T-helper 9 cell (primary cell): Measurements from ENCODE around the gene ASIC3.
"Not testable (repeated sequence)": the region's sequence is repeated elsewhere in the genome, so short reads cannot be mapped to it uniquely, and the experiment has no call there.

Experiments
- DNase-seq: peaks from one replicate; pipeline ENCODE4 v3.0.0-alpha.2; 2020

Gene ASIC3

DNA sequence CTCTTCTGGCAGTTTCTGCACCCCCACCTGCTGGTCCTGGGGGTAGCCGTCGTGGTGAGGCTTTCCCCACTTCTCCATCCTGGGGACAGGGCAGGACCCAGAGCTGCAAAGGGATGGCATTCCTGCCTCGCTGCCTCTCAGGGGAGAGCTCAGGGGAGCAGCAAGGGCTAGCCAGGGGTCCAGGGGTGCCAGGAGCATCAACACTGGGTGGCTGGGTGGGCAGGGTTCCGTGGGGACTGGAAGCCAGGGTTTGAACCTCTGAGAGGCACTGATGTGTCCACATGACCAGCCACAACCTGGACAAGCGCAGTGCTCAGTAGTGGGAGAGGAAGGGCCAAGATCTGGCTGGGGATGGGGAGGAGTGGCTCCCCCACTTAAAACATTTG, 14.5 kb upstream of the ASIC3 start:
- DNase-seq, result no peak

GRCh38 chr7:151034312-151035025, 13.9 kb upstream of the ASIC3 start:
- no peak for DNase-seq

DNA sequence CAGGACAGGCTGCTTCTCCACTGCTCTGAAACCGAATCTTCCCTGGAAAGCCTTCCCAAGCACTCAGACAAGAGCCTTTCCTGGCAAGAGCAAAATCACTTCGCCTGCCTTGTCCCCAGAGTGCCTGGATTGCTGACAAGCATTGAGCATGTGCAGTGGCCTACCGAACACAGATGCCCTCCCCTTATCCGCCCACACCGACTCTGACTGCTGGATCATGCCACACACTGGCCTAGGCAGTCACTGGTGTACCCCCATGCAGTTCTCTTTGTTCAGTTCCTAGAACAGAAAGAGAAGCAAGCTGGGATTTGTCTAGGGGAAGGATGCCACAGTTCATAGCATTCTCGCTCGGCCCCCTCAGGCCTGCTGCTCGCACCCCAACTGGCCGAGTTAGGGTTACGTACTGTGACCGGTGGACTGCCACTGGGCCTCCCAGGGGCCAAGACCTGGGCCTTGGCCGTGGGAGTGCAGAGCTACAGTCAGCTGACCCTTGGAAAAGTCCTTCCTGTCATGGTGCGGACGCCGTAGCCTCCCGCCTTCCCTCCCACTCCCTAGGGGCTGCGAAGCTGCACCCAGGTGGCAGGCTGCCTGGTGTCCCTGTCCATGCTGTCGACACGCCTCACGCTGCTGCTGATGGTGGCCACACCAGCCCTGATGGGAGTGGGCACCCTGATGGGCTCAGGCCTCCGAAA, 13.2 kb upstream of the ASIC3 start:
- no peak for DNase-seq

DNA sequence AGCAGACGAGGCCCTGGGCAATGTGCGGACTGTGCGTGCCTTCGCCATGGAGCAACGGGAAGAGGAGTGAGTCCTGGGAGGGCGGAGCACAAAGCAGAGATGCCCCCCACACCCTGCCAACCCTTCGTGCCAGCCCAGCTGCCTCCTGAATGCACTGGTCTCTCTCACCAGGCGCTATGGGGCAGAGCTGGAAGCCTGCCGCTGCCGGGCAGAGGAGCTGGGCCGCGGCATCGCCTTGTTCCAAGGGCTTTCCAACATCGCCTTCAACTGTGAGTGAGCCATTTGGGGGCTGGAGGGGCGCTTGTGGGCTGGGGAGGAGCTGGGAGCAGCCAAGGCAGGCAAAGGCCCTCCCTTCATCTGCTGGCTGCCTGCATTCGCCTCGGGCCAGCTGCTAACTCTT, 12.4 kb upstream of the ASIC3 start:
- DNase-seq, result no peak

GRCh38 chr7:151038951-151039849, 9.1 kb upstream of the ASIC3 start:
- DNase-seq, result peak; percentile 20

DNA sequence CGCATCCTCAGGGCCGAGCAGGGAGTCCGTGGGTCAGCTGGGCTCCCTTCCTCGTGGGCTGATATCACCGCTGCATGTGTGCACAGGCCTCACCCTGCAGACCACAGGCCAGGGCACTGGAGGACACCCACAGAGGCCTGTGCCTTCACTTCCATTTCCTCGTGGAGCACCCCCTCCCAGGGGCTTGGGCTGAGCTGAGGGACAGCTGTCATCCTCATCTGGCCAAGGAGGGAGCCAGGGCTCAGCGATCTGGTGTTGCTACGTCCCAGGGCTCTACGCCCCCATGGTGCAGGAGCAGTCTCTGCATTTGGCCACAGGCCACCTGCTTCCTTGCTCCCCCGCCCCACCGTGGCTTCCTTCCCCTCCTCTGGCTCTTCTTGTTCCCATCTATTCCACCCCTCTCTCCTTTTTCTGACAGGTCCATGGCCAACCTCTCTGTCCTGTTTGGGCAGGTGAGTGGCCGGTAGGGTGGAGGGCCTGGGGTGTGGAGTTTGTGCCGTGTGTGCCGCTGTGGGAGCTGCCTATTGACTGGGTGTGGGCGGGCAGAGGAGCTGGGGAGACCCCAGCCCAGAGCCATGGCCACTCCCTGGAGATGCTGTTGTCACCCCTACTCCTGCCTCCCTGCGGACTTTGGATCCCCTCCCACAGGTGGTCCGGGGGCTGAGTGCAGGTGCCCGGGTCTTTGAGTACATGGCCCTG, 8.3 kb upstream of the ASIC3 start:
- no peak for DNase-seq

DNA sequence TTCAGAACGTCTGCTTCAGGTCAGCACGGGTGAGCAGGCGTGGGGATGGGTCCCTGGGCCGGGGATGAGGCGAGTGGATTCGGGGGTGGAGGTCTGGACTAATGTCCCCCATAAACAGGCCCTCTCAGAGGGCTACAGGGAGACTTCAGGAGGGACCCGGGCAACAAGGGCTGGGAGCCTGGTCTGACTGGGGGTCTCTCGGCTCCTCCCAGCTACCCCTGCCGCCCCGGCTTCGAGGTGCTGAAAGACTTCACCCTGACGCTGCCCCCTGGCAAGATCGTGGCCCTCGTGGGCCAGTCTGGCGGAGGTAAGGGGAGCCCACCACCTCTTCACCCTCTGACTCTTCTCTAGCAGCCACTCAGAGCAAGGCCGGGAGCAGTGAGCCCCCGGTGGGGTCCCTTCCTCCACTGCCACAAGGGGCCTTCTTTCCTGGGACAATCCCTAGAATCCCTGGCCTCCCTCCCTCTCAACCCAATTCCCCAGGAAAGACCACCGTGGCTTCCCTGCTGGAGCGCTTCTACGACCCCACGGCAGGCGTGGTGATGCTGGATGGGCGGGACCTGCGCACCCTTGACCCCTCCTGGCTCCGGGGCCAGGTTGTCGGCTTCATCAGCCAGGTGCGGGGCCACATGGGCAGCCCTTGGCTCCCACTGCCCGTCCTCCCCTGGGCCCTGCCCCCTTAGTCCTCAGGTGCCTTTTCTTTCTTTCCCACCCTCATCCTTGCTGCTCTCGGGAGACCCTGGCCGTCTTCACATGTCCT, 7.5 kb upstream of the ASIC3 start:
- DNase-seq, result no peak

- not testable (repeated sequence) for DNase-seq
Observed at GRCh38 chr7:151043449-151043848, 4.9 kb upstream of the ASIC3 start.

DNA sequence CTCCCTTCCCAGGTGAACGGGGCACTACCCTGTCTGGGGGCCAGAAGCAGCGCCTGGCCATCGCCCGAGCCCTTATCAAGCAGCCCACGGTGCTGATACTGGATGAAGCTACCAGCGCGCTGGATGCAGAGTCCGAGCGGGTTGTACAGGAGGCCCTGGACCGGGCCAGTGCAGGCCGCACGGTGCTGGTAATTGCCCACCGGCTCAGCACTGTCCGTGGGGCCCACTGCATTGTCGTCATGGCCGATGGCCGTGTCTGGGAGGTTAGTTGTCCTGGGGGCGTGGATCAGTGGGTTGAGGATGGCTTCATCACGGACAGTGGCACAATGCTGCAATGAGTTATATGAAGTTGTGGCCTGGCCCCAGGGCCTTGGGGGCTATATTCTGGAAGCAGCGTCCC, 4.4 kb upstream of the ASIC3 start:
- DNase-seq, result no peak

- DNase-seq, result no peak
Observed at GRCh38 chr7:151045262-151045661, 3.1 kb upstream of the ASIC3 start.

- no peak for DNase-seq
Observed at GRCh38 chr7:151045967-151046366, 2.4 kb upstream of the ASIC3 start.

DNA sequence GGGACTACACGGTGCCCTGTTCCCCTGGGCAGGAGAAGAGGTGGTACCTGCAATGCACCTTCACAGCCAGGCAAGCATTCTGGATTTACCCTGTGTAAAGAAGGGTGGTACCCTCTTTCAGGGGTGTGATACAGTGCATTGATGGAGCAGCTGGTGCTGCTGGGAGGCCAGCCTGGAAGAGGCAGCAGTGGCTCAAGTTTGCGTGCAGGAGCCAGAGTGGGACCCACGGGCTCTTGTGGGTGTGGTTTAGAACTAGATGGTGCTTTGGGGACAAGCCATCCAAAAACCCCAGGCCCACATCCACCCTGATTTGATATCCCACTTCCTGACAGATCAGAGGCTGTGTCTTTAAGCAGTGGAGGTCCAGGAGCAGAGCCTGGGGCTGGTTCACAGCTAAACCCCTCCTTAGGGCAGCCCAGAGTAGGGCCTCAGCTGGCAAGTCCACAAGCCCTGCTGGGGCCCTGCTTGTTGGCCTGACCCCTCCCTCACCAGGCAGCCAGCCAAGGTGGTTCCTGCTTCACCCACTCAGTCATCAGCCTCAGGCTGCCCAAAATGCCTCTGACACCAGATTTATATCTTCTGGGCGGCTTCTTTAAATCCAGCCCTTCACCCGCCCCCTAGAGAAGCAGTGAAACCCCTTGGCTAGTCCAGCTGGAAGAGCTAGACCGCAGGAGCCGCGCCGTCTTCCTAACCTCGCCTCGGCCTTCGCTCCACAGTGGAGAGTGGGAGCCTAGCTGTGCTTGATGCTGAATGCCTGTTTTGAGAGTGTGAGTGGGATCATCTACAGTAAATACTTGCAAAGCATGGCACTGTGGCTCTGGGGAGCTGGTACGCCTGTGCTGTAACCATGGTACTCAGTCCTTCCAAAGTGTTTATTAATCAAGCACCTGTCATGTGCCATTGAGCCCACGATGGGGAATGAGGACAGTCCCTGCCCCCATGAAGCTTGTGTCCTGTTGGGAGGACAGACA, 1.4 kb upstream of the ASIC3 start:
- no peak for DNase-seq

DNA sequence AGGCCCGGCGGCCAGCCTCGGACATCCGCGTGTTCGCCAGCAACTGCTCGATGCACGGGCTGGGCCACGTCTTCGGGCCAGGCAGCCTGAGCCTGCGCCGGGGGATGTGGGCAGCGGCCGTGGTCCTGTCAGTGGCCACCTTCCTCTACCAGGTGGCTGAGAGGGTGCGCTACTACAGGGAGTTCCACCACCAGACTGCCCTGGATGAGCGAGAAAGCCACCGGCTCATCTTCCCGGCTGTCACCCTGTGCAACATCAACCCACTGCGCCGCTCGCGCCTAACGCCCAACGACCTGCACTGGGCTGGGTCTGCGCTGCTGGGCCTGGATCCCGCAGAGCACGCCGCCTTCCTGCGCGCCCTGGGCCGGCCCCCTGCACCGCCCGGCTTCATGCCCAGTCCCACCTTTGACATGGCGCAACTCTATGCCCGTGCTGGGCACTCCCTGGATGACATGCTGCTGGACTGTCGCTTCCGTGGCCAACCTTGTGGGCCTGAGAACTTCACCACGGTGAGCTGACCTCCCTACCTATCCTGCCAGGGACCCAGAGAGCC, 656 bp downstream of the ASIC3 start:
- no peak for DNase-seq

DNA sequence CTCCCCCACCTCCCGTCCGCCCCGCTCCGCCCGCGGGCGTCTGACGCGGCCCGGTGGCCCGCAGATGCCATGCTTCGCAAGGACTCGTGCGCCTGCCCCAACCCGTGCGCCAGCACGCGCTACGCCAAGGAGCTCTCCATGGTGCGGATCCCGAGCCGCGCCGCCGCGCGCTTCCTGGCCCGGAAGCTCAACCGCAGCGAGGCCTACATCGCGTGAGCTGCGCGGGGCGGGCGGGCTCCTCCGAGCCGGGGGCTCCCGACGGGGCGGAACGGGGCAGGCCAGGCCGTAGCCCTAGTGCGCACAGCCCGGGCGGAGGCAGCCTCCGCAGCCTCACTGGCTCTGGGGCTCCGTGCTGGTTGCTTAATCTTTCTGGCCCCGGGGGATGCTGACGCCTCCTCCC, 2.8 kb downstream of the ASIC3 start:
- DNase-seq, result peak; percentile 43

DNA sequence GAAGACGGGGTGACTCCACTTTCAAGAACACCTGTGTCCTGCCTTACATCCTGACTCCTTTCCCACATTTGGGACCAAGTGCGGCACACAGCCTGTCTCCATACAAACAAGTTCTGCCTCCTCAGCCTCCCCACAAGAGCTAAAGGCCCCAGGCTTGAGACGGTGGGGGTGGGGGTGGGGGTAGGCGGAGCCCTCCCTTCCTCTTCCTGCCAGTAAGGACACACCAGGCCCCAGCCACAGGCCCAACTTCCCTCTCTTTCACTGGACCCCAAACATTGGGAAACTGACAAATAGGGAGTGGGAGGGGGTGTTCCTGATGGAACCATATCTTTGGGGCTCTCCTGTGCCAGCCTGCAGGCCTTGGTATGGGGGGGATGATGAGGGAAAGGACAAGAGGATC, 4.8 kb downstream of the ASIC3 start:
- DNase-seq, result no peak

DNA sequence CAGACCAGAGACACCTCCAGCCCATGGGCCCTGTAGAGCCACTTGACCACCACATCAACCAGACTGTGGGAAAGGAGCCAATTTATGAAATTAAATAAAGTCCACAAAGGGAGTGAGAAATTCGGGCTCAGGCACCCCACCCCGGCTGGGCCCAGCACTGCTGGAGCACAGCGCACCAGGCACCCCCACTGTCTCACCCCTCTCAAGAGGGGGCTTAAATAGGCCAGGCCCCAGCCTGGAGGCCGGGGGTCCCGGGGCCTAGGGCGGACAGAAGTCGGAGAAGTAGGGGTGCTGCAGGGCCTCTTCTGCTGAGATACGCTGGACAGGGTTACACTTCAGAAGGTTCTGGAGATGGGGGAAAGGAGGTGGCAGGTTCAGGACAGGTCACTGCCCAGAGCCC, 5.4 kb downstream of the ASIC3 start:
- no peak for DNase-seq

DNA sequence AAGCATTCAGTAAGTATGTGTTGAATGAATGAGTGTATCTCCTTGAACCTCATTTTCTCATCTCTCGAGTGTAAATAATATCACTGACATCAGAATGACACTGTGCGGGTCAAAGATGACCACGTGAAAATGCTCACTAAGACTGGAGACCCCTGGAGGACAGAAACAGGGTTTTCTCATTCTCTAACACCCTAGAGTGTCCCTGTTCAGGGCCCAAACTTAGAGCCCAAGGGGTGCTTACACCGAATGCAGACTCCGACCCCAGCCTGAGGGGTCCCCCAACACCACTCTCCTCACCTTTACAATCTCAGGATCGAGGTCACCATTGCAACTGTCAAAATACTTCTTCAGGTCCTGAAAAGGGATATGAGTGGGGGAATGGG, 7.9 kb downstream of the ASIC3 start:
- DNase-seq, result no peak

DNA sequence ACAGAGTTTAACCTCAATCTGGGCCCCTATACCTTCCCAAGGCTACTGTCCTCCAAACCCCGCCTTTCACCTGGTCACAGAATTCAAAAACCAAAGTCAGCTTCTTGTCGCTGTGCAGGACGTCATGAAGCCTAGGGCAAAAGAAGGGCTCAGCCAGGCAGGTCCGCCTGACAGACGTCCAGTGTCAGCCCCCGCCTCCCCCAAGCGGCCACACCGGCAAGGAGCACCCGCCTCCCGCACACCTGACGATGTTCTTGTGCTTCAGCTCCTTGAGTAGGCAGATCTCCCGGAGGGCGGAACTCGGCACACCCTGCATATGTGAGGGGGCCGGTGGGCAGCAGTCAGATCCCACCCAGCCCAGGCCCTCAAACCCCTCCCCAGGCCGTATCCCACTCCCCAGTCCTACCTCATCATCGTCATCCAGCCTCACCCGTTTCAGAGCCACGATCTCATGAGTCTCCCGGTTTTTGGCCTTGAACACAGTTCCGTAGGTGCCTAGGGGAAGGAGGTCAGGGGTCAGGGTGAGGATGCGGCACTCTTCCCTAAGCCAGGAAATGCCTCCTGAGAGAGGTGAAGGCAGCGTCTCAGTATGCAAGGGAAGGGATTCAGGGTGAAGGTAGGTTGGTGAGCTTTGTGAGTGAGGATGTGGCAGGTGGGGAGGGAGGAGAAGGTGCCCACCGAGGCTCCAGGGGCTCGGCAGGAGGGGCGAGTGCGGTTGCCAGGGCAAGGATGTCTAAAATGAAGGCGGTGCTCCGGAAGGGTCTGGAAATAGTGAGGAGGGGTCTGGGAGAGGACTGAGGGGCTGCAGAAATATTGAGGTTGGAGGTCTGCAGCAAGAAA, 8.6 kb downstream of the ASIC3 start:
- no peak for DNase-seq

- no peak for DNase-seq
Observed at GRCh38 chr7:151057506-151057988, 9.2 kb downstream of the ASIC3 start, which contains the start of gene CDK5. CDK5 (minus strand) TSS chr7:151057897; CDS start chr7:151057848, 49 bp downstream.
